ENCODE data around the gene FLAD1.

DNA sequence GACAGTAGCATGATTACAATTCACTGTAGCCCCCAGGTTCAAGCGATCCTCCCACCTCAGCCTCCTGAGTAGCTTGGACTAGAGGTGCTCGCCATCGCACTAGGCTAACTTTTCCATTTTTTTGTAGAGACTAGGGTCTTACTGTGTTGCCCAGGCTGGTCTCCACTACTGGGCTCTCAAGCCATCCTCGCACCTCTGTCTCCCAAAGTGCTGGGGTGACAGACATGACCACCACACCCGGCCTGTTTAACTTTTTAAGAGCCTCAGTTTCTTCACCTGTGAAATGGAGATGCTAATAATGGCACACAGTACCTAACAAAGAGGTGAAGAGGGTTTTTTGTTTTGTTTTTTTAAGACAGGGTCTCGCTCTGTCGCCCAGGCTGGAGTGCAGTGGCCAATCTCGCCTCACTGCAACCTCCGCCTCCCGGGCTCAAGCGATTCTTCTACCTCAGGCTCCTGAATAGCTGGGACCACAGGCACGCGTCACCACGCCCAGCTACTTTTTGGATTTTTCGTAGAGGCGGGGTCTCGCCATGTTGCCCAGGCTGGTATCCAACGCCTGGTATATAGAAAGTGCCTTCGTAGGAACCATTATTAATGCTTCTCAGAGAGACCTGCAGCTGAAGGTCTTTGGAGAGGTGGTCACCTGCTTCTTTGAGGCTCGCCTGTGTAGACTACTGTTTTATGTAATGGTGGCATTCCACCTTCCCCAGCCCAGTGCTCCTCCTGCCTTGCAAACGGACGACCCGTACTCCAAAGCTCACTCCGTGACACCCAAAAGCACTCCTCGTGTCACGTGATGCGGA lies 47.2 kb upstream of the FLAD1 start:
- TF ChIP-seq, protein P1, sequence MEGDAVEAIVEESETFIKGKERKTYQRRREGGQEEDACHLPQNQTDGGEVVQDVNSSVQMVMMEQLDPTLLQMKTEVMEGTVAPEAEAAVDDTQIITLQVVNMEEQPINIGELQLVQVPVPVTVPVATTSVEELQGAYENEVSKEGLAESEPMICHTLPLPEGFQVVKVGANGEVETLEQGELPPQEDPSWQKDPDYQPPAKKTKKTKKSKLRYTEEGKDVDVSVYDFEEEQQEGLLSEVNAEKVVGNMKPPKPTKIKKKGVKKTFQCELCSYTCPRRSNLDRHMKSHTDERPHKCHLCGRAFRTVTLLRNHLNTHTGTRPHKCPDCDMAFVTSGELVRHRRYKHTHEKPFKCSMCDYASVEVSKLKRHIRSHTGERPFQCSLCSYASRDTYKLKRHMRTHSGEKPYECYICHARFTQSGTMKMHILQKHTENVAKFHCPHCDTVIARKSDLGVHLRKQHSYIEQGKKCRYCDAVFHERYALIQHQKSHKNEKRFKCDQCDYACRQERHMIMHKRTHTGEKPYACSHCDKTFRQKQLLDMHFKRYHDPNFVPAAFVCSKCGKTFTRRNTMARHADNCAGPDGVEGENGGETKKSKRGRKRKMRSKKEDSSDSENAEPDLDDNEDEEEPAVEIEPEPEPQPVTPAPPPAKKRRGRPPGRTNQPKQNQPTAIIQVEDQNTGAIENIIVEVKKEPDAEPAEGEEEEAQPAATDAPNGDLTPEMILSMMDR (IDR thresholded peaks at IDR 0.05), result no peak
- TF ChIP-seq POLR2A (IDR thresholded peaks at IDR 0.05), result no peak
- TF ChIP-seq EP300 (IDR thresholded peaks at IDR 0.05), result no peak

All from tibial nerve (tissue), 4 donors.